Stimulated activated CD8-positive, alpha-beta memory T cell treated with anti-CD3 and anti-CD28 coated beads, Interleukin-2, amount 100 ng/mL, for 48 hours (primary cell): ENCODE data around the gene CENPQ.

Experiments used
- DNase-seq, 2 donors: peaks; one replicate each; pipeline ENCODE4 v3.0.0-alpha.2; 2020; ENCODE audit warnings: low read depth in 2 of 2

Gene CENPQ

GRCh38 chr6:49504666-49505065, 41.5 kb downstream of the CENPQ start:
- no peak for DNase-seq

- no peak for DNase-seq
These were observed 43.5 kb downstream of the CENPQ start for GRCh38 chr6:49506569-49507111.

- DNase-seq: no peak
These were observed 46.2 kb downstream of the CENPQ start for GRCh38 chr6:49509342-49509741.

GRCh38 chr6:49513153-49513989, 50.2 kb downstream of the CENPQ start:
- no peak for DNase-seq

- no peak for DNase-seq
These were observed 51.7 kb downstream of the CENPQ start for GRCh38 chr6:49514571-49515484.

- DNase-seq: no peak
These were observed 52.4 kb downstream of the CENPQ start for GRCh38 chr6:49515485-49516146.

GRCh38 chr6:49516147-49516505, 53.0 kb downstream of the CENPQ start:
- DNase-seq: no peak

- no peak for DNase-seq
These were observed 54.7 kb downstream of the CENPQ start for GRCh38 chr6:49517919-49518318.

- no peak for DNase-seq
These were observed 56.5 kb downstream of the CENPQ start for GRCh38 chr6:49519660-49520059.

GRCh38 chr6:49522710-49523593, 59.8 kb downstream of the CENPQ start:
- no peak for DNase-seq

- no peak for DNase-seq
These were observed 60.7 kb downstream of the CENPQ start for GRCh38 chr6:49523901-49524300.

GRCh38 chr6:49524541-49524940, 61.4 kb downstream of the CENPQ start:
- no peak for DNase-seq

- no peak for DNase-seq
These were observed 63.4 kb downstream of the CENPQ start for GRCh38 chr6:49526598-49526997.

- no peak for DNase-seq
These were observed 64.2 kb downstream of the CENPQ start for GRCh38 chr6:49527320-49527719.

GRCh38 chr6:49528571-49528970, 65.4 kb downstream of the CENPQ start:
- DNase-seq: no peak

GRCh38 chr6:49530141-49530776, 67.1 kb downstream of the CENPQ start:
- no peak for DNase-seq

GRCh38 chr6:49531774-49532569, 68.8 kb downstream of the CENPQ start:
- DNase-seq: no peak

GRCh38 chr6:49535795-49536194, 72.6 kb downstream of the CENPQ start:
- no peak for DNase-seq

- DNase-seq: no peak
These were observed 75.9 kb downstream of the CENPQ start for GRCh38 chr6:49539102-49539501.

- DNase-seq: no peak
These were observed 77.4 kb downstream of the CENPQ start for GRCh38 chr6:49540614-49541013.
